ENCODE measurements around the gene WWOX. TPM values are rescaled to one million over a fixed set of nuclear protein-coding genes. Genes with fewer than 3 reads are reported as not detected.
A peak's percentile ranks its signal among the peaks of the same experiment; 100 is the strongest.

The WWOX gene
- total and polyA plus RNA-seq, 3 donors from 2014 or later, result 20.6 to 76.7 (median 64.1) TPM

- Histone ChIP-seq H3K27ac (peak overlapping the region in 1 of 2 donors; percentile 49), H3K9me3 (no peaks in the 10 kb centered on the region), H3K4me3 (no peak overlapping the region), H3K36me3 (ENCODE audit: low read depth, missing control alignments) (no peaks in the 10 kb centered on the region), H3K27me3 (no peaks in the 10 kb centered on the region), H3K4me1 (no peaks in the 10 kb centered on the region)
- WGBS, 2 donors, result 44 to 51% methylated on average over 9 of the region's 9 CpGs
- DNase-seq, result no peak
- TF ChIP-seq CTCF (IDR thresholded peaks at IDR 0.05) (no peak), POLR2A (IDR thresholded peaks at IDR 0.05) (no peak)
- intact Hi-C loops (cut with DNase I; ENCODE audit: low total_unique reads), result no loop called here
Observed at GRCh38 chr16:78258375-78259065, 159.1 kb downstream of the WWOX start.

GRCh38 chr16:78259873-78260272, 160.4 kb downstream of the WWOX start:
- TF ChIP-seq POLR2A (IDR thresholded peaks at IDR 0.05), result no peak
- TF ChIP-seq CTCF (IDR thresholded peaks at IDR 0.05), result no peak
- Histone ChIP-seq H3K4me3 (no peak overlapping the region), H3K27ac (no peak overlapping the region), H3K4me1 (no peaks in the 10 kb centered on the region), H3K36me3 (ENCODE audit: low read depth, missing control alignments) (no peaks in the 10 kb centered on the region), H3K27me3 (no peaks in the 10 kb centered on the region), H3K9me3 (no peaks in the 10 kb centered on the region)
- WGBS, 2 donors, result 48 to 76% methylated on average over 5 of the region's 5 CpGs
- intact Hi-C loops (cut with DNase I; ENCODE audit: low total_unique reads), result no loop called here
- no peak for DNase-seq

GRCh38 chr16:78264642-78265041, 165.2 kb downstream of the WWOX start:
- no peak for TF ChIP-seq CTCF (IDR thresholded peaks at IDR 0.05)
- no peak for TF ChIP-seq POLR2A (IDR thresholded peaks at IDR 0.05)
- H3K9me3 ChIP-seq, result no peaks in the 10 kb centered on the region
- intact Hi-C loops (cut with DNase I; ENCODE audit: low total_unique reads), result no loop called here
- H3K27ac ChIP-seq, result no peak overlapping the region
- H3K4me1 ChIP-seq, result no peaks in the 10 kb centered on the region
- H3K27me3 ChIP-seq, result no peaks in the 10 kb centered on the region
- no peaks in the 10 kb centered on the region for H3K36me3 ChIP-seq (ENCODE audit: low read depth, missing control alignments)
- no peak overlapping the region for H3K4me3 ChIP-seq
- DNase-seq, result no peak
- 87 to 91% methylated on average over 6 of the region's 6 CpGs for WGBS, 2 donors

GRCh38 chr16:78269256-78269655, 169.8 kb downstream of the WWOX start:
- H3K9me3 ChIP-seq, result no peaks in the 10 kb centered on the region
- intact Hi-C loops (cut with DNase I; ENCODE audit: low total_unique reads), result no loop called here
- DNase-seq, result no peak
- no peaks in the 10 kb centered on the region for H3K36me3 ChIP-seq (ENCODE audit: low read depth, missing control alignments)
- H3K27me3 ChIP-seq, result no peaks in the 10 kb centered on the region
- H3K4me3 ChIP-seq, result no peak overlapping the region
- H3K4me1 ChIP-seq, result no peaks in the 10 kb centered on the region
- no peak overlapping the region for H3K27ac ChIP-seq
- 84 to 92% methylated on average over 7 of the region's 7 CpGs for WGBS, 2 donors
- TF ChIP-seq POLR2A (IDR thresholded peaks at IDR 0.05), result no peak

- Histone ChIP-seq H3K4me1 (peaks cover 2% of the 10 kb centered on the region), H3K9me3 (no peaks in the 10 kb centered on the region), H3K4me3 (no peak overlapping the region), H3K36me3 (ENCODE audit: low read depth, missing control alignments) (no peaks in the 10 kb centered on the region), H3K27ac (no peak overlapping the region), H3K27me3 (no peaks in the 10 kb centered on the region)
- intact Hi-C loops (cut with DNase I; ENCODE audit: low total_unique reads), result no loop called here
- 100% methylated on average over 3 of the region's 3 CpGs for WGBS, 2 donors
- no peak for DNase-seq
- TF ChIP-seq POLR2A (IDR thresholded peaks at IDR 0.05) (no peak), CTCF (IDR thresholded peaks at IDR 0.05) (no peak)
Observed at GRCh38 chr16:78271981-78272380, 172.5 kb downstream of the WWOX start.
